Suprapubic skin (tissue), 4 donors: ENCODE measurements around the gene ZNF652. TPM values are rescaled to one million over a fixed set of nuclear protein-coding genes. Genes with fewer than 3 reads are reported as not detected.

Source experiments
- DNase-seq, 2 donors: peaks; one replicate each; pipeline ENCODE4 v3.0.0-alpha.2; 2019; ENCODE audit warnings: low spot score in 2 of 2
- H3K27ac ChIP-seq: fragments of 200-600 bp; sonication (generic); one replicate; pipeline ENCODE4 v1.5.1; 2019
- H3K27me3 ChIP-seq: fragments of 200-600 bp; sonication (generic); one replicate; pipeline ENCODE4 v1.5.1; 2019
- H3K36me3 ChIP-seq: fragments of 200-600 bp; sonication (generic); one replicate; pipeline ENCODE4 v1.5.1; 2019
- H3K4me1 ChIP-seq: fragments of 200-600 bp; sonication (generic); one replicate; pipeline ENCODE4 v1.5.1; 2019
- H3K4me3 ChIP-seq: fragments of 200-600 bp; sonication (generic); one replicate; pipeline ENCODE4 v1.5.1; 2019; ENCODE audit warnings: mild to moderate bottlenecking
- H3K9me3 ChIP-seq: fragments of 200-600 bp; sonication (generic); one replicate; pipeline ENCODE4 v1.5.1; 2019
- CTCF ChIP-seq, 2 donors: fragments of 200-600 bp in 1 of 2; fragments of 450-650 bp in 1 of 2; sonication (generic) in 1 of 2; IDR thresholded peaks; one replicate each; pipeline ENCODE4 v1.5.1; 2016 to 2019; ENCODE audit warnings: antibody characterized with exemption in 2 of 2, mild to moderate bottlenecking in 1 of 2, moderate library complexity in 1 of 2
- EP300 ChIP-seq: sonication (generic); formaldehyde crosslinking; IDR thresholded peaks from one replicate; pipeline ENCODE4 v1.6.1; 2017; ENCODE audit warnings: antibody characterized with exemption
- POLR2A ChIP-seq, 2 donors: fragments of 450-650 bp; IDR thresholded peaks; one replicate each; pipeline ENCODE4 v1.6.1; 2017; ENCODE audit warnings: antibody characterized with exemption in 2 of 2, mild to moderate bottlenecking in 2 of 2, moderate library complexity in 2 of 2
- POLR2AphosphoS5 ChIP-seq, 3 donors: sonication (generic); formaldehyde crosslinking; IDR thresholded peaks; one replicate each; pipeline ENCODE4 v1.6.1; 2017; ENCODE audit warnings: antibody characterized with exemption in 3 of 3
- WGBS: methylation state at CpG from one replicate; pipeline ENCODE4 v1.1.5; 2018; 5-methylcytosine and 5-hydroxymethylcytosine counted together
- total RNA-seq, 4 donors: library from RNA; depleted of rRNA; stranded (reverse); fragments of >200 nt; gene quantifications; one replicate each; pipeline ENCODE4 v1.1.0, GENCODE V29; 2016

ZNF652 gene
- total RNA-seq, 4 donors from 2014 or later, result 76.6 to 148 (median 83.2) TPM

- Histone ChIP-seq H3K27ac (no peak overlapping the region), H3K4me3 (no peak overlapping the region), H3K4me1 (peaks cover 8% of the 10 kb centered on the region), H3K9me3 (no peaks in the 10 kb centered on the region), H3K27me3 (no peaks in the 10 kb centered on the region), H3K36me3 (peaks cover 28% of the 10 kb centered on the region)
- TF ChIP-seq CTCF (IDR thresholded peaks at IDR 0.05) (peak; percentile 67 to 90), POLR2A (IDR thresholded peaks at IDR 0.05) (no peak)
- 32% methylated on average over 9 of the region's 9 CpGs for WGBS
- peak in 1 of 2 donors; percentile 74 for DNase-seq
Measured at GRCh38 chr17:49315551-49316257, 46.3 kb downstream of the ZNF652 start.

- Histone ChIP-seq H3K4me3 (no peak overlapping the region), H3K27ac (no peak overlapping the region), H3K27me3 (no peaks in the 10 kb centered on the region), H3K36me3 (peaks cover 43% of the 10 kb centered on the region), H3K4me1 (peaks cover 8% of the 10 kb centered on the region), H3K9me3 (no peaks in the 10 kb centered on the region)
- DNase-seq, result no peak
- TF ChIP-seq POLR2A (IDR thresholded peaks at IDR 0.05) (no peak), CTCF (IDR thresholded peaks at IDR 0.05) (no peak), EP300 (no peak), POLR2AphosphoS5 (IDR thresholded peaks at IDR 0.05) (no peak)
- WGBS, result 73% methylated on average over 3 of the region's 3 CpGs
Measured at GRCh38 chr17:49312722-49313121, 49.3 kb downstream of the ZNF652 start.

DNA sequence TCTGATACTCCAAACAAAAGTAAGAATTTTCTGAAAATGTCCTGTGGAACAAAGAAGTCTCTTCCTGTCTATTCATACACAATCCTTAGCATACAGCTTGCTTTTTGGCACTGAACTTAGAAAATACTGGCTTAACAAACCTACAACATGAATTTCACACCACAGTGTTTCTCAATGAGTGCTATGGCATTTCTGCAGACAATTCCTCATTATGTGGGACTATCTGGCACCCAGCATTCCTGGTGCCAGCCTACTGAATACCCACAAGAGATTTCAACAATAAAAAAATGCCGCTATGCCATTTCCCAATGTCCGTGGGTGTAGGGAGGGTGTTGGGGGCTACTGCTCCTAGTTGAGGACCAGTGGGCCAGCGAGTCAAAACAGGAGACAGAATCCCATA is 62.1 kb downstream of the ZNF652 start:
- no peaks in the 10 kb centered on the region for H3K4me1 ChIP-seq
- no peak for TF ChIP-seq POLR2AphosphoS5 (IDR thresholded peaks at IDR 0.05)
- no peak for TF ChIP-seq POLR2A (IDR thresholded peaks at IDR 0.05)
- TF ChIP-seq EP300, result no peak
- no peak for TF ChIP-seq CTCF (IDR thresholded peaks at IDR 0.05)
- WGBS, result 94% methylated on average over 3 of the region's 3 CpGs
- DNase-seq, result no peak
- no peak overlapping the region for H3K27ac ChIP-seq
- H3K4me3 ChIP-seq, result no peak overlapping the region
- H3K9me3 ChIP-seq, result no peaks in the 10 kb centered on the region
- H3K27me3 ChIP-seq, result no peaks in the 10 kb centered on the region
- H3K36me3 ChIP-seq, result peaks cover 28% of the 10 kb centered on the region

DNA sequence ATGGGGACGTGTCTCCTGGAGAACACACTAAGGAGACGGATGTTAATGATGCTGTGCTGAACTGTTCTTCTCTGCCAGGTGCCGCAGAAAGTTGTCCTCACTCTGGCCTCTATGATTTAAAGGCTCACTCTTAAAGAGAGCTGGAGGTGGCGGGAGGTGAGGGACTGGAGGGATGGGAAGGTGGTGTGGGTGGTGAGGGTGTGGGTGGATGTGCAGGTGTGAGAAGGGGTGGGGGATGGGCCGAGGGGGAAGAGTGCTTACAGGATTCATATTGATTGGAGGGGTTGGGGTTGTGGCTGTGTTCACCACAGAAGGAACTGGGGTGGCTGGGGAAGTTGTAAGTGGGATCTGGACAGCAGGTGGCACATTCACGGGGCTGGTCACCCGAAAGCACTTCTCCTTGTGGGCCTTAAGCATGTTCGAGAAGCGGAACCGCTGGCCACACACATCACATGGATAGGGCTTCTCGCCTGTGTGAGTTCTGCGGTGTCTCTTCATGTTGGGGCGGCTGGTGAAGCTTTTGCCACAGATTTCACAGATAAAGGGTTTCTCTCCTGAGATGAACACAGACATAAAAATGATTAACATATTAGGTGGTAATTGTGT is 63.6 kb downstream of the ZNF652 start:
- 83% methylated on average over 13 of the region's 13 CpGs for WGBS
- no peaks in the 10 kb centered on the region for H3K27me3 ChIP-seq
- peaks cover 28% of the 10 kb centered on the region for H3K36me3 ChIP-seq
- no peak overlapping the region for H3K27ac ChIP-seq
- no peak for DNase-seq
- no peak overlapping the region for H3K4me3 ChIP-seq
- H3K4me1 ChIP-seq, result no peaks in the 10 kb centered on the region
- no peaks in the 10 kb centered on the region for H3K9me3 ChIP-seq
- TF ChIP-seq EP300, result no peak
- no peak for TF ChIP-seq POLR2A (IDR thresholded peaks at IDR 0.05)
- TF ChIP-seq POLR2AphosphoS5 (IDR thresholded peaks at IDR 0.05), result no peak
- TF ChIP-seq CTCF (IDR thresholded peaks at IDR 0.05), result no peak

DNA sequence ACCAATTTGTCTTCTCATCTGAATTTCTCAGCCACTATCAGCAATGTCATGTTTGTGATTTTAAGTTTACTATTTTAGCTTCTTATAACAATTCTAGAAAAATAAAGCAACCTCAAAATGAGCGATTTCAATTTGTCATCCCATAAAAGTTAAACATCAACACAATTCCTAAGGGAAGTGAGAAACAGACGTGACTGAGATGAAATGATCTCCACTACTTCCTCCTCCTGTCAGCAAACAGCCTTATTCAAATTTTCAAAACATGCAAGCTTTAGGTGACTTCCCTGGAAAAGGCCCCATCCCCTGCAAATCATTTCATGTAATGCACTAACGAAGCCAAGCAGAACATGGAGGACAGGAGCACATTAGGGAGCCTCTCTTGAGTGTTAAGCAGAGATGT is 64.9 kb downstream of the ZNF652 start:
- H3K36me3 ChIP-seq, result peaks cover 24% of the 10 kb centered on the region
- WGBS, result 77% methylated on average over 3 of the region's 3 CpGs
- TF ChIP-seq POLR2AphosphoS5 (IDR thresholded peaks at IDR 0.05) (no peak), CTCF (IDR thresholded peaks at IDR 0.05) (no peak), EP300 (no peak), POLR2A (IDR thresholded peaks at IDR 0.05) (no peak)

More for the DNA sequence above, 64.9 kb downstream of the ZNF652 start:
- Histone ChIP-seq H3K4me1 (no peaks in the 10 kb centered on the region), H3K27me3 (no peaks in the 10 kb centered on the region), H3K9me3 (no peaks in the 10 kb centered on the region), H3K4me3 (no peak overlapping the region), H3K27ac (no peak overlapping the region)
- DNase-seq, result no peak
